Iris pigment epithelial cell (primary cell): ENCODE results near the gene RASSF8.

Experiments used
- DNase-seq: peaks from one replicate; pipeline ENCODE4 v3.0.0-alpha.2; 2011; ENCODE audit warnings: low read depth

RASSF8 gene

GRCh38 chr12:25962932-25963525 is 4.5 kb downstream of the RASSF8 start:
- DNase-seq, result no peak

DNA sequence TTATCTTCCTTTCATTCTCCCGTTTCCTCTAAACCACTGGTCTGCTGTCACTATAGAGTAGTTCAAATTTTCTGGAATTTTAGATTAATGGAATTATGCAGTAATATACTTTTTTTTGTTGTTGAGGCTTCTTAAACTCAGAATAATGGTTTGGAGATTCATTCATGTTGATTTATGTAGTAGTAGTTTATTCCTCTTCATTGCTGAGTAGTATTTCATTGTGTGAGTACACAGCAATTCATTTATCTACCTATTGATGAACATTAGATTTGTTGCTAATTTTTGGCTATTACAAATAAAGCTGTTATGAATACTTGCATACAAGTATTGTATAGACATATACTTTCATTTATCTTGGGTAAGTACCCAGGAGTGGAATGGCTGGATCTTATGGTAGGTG is 7.2 kb downstream of the RASSF8 start:
- no peak for DNase-seq

DNA sequence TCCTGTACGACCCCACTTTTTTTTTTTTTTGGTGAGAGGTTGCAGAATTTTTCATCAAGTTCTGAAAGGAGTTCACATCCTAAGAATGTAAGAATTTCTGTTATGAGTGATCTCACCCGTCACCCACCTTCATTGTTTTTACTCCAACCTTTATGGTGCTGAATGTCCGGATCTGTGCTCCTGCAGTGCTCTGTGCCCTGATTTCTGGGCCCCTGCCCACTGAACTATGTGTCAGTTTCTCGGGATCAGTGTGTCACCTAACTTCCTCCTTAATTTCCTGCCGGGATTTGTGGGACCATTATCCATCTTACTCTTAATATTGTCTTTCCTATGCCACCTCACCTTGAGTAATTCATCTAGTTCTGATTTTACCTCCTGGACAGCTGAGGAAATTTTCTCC is 11.6 kb downstream of the RASSF8 start:
- DNase-seq, result no peak

- DNase-seq, result no peak
Observed at GRCh38 chr12:25970916-25971653, 12.6 kb downstream of the RASSF8 start.

- DNase-seq, result no peak
Observed at GRCh38 chr12:25971654-25972041, 13.2 kb downstream of the RASSF8 start.

DNA sequence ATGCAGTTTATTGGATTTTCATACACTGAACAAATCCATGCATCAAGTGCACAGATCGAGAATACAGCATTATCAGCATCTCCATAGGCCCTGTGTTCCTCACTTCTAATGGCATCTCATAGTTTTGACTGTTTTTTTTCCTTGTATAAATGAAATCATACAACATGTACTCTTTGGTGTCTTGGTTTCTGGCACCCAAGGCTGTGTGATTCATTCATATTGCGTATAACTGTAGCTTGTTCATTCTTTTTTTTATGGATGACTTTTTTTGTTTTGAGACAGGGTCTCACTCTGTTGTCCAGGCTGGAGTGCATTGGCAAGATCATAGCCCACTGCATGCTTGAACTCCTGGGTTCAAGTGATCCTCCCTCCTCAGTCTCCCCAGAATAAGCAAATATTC is 14.3 kb downstream of the RASSF8 start:
- DNase-seq, result peak; percentile 83

DNA sequence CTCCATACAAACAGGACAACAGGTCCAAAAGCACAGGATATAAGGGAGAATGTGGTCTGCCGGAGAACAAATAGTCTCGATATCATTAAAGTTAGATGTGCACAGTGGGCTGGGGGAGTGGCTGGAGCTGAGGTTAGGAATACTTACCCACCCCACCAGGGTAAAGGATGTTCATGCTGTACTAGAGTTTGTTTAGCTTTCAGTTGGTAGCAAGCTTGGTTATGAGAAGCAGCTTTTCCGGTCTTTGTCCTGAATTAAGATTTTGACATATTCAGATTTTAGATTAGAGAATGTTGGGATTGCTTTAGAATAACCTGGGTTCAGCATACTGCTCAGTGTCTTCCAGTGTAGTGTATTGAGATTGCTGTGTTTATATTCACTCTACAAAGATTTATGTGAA is 16.7 kb downstream of the RASSF8 start:
- no peak for DNase-seq

DNA sequence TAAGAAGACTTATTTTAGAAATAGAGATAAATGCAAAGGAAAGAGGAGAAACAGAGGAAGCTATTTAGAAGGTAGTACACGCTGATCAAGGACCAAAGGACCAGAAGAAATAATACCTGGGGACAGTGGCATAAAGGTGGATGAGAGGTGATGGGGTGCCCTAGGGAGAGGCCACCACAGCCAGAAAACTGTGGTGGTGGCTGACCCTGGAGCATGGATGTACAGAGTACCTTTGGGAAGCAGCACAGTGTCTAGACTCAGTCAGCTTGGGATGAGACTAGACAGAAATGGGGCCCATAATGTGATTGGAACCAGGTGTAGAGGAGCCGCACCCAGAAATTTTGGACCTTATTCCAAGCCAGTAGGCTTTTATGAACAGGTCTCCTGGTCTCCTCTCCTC is 17.2 kb downstream of the RASSF8 start:
- DNase-seq, result no peak

GRCh38 chr12:25976289-25976688 is 17.8 kb downstream of the RASSF8 start:
- no peak for DNase-seq

DNA sequence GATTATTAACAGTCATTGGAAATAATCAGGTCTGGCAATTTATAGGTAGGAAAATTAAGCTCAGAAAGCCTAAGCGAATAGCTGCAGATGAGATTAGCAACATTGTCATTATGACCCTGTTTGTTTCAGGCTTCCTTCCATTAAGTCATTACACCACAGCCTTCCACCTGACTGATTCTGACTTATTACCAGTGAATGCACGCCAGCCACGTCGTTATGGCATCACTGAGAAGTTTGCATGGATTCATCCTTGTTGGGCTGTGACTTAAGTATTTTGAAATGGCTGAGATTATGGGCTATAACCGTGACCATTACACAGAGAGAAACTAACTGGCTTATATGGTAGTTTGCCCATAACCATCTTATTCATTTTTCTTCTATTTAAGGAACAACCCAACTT is 18.6 kb downstream of the RASSF8 start:
- DNase-seq, result peak; percentile 66

- no peak for DNase-seq
Observed at GRCh38 chr12:25979059-25979458, 20.6 kb downstream of the RASSF8 start.

DNA sequence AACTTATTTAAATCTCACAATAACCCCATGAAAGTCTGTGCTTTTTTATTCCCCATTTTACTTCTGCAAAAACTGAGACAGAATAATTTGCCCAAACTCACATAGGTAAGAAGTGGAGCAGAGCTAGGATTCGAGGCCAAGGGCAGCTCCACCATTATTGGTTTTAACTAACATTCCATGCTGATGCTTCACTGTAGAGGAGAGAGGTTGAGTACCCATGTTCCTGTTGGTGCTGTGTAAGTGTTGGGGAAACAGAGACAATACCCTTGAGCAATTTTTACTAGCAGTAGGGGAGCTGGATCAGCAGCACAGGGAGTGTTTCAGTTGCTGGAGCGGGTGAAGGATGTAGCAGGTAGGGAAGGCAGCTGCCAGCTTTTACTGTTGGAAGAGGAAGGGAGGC is 21.1 kb downstream of the RASSF8 start:
- DNase-seq, result peak; percentile 50

GRCh38 chr12:25980035-25980434 is 21.6 kb downstream of the RASSF8 start:
- DNase-seq, result no peak

DNA sequence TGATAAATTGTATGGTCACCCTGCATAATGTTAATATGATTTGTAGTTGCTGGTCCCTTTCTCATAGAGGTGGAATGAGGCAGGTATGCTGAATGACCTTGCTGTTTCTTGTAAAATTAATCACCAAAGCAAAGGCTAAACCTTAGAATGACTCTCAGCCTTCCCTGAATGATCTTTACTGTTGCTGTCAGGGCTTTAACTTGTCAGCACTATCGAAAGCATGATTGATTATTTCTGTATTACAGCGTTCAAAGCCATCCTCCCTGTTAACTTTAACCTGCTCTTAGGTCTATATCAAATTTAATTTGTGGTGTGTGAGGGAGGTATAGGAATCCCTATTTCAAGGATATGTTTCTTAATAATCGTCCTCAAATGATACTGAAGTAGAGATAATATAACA is 23.1 kb downstream of the RASSF8 start:
- no peak for DNase-seq

GRCh38 chr12:25982416-25982815 is 23.9 kb downstream of the RASSF8 start:
- DNase-seq, result no peak

- DNase-seq, result no peak
Observed at GRCh38 chr12:25983625-25984024, 25.1 kb downstream of the RASSF8 start.

- DNase-seq, result no peak
Observed at GRCh38 chr12:25984759-25985158, 26.3 kb downstream of the RASSF8 start.

DNA sequence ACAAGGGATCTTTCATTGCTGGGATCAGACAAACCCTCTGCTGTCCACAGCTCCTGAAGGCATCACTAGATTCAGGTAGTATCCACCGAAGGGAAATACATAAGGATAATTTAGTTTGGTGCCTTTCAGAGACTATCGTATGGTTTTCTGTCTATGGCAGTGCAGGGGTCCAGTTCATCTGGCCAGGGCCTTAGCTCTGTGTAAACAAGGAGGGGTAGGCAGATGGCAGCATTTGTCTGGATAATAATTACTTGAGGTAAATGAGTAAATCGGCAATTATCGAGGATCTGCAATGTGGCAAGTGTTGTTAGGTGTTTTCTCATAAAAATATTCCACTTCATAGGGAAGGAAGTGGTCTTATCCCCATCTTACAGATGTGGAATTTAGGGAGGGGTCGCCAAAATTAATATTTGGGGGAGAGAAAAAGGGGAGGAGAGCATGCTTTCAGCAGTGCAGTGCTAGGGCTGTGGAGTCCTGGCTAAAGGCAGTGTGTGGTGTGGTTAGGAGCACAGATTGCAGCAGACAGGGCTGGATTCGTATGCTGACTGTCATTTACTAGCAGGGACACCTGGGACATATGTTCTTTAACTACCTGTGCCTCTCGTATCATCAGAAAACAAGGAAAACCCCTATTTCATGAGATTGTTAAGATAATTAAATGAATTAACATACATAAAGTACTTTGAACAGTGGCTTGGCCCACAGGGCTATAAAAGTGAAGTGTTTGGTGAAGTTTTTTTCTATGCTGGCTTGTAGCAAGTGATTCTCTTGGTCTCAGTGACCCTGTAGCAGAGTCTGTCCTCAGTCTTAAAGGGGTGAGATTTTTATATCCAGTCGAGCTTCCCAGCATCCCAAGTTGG is 27.1 kb downstream of the RASSF8 start:
- DNase-seq, result no peak

- no peak for DNase-seq
Observed at GRCh38 chr12:25986180-25986579, 27.7 kb downstream of the RASSF8 start.

DNA sequence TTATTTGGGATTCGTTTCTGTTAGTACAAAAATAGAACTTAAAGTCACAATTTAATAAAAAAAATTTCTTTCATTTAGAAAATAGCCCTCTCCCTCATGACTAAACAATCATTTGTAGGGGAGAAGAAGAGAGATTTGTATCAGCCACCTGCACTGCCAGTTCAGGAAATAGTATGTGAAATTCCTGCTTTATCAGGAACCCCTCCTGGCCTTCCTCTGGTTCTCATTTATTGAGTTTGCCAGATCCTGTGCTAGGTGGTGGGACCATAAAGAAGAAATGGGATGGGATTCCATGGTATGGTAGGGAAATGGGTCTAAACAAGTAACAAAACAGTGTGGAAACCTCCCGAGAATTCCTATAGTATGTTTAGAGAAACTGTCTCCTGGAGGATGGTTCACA is 30.0 kb downstream of the RASSF8 start:
- no peak for DNase-seq

- no peak for DNase-seq
Observed at GRCh38 chr12:25990495-25990894, 32.0 kb downstream of the RASSF8 start.

- no peak for DNase-seq
Observed at GRCh38 chr12:25992026-25992782, 33.7 kb downstream of the RASSF8 start.
